Activated CD4-positive, alpha-beta memory T cell treated with anti-CD3 and anti-CD28 coated beads, Interleukin-2, amount 10 ng/mL, durations not matched to agents 7 days and 5 days (primary cell): ENCODE measurements around the gene AIDA. TPM values are rescaled to one million over a fixed set of nuclear protein-coding genes. Genes with fewer than 3 reads are reported as not detected.
A peak's percentile ranks its signal among the peaks of the same experiment; 100 is the strongest.
"Not testable (repeated sequence)": the region's sequence is repeated elsewhere in the genome, so short reads cannot be mapped to it uniquely, and the experiment has no call there.

Experiments
- CTCF ChIA-PET: fragments of 350-600 bp; sonication (Branson Sonifier 250); formaldehyde crosslinking; loops from one replicate; lab custom pipeline; 2021; ENCODE audit warnings: antibody characterized with exemption, inconsistent platforms; lab: Charles Lee
- POLR2A ChIA-PET: fragments of 350-600 bp; sonication (Branson Sonifier 250); formaldehyde crosslinking; loops from one replicate; lab custom pipeline; 2021; ENCODE audit warnings: antibody characterized with exemption; lab: Charles Lee
- DNase-seq: peaks from one replicate; pipeline ENCODE4 v3.0.0-alpha.2; 2020
- H3K27ac Mint-ChIP-seq: one replicate; pipeline ENCODE4 v1.8.0; 2021; ENCODE audit warnings: mild to moderate bottlenecking, mixed read lengths
- H3K27me3 Mint-ChIP-seq: one replicate; pipeline ENCODE4 v1.8.0; 2021; ENCODE audit warnings: mixed read lengths
- H3K36me3 Mint-ChIP-seq: one replicate; pipeline ENCODE4 v1.8.0; 2021; ENCODE audit warnings: low read depth, mixed read lengths
- H3K4me1 Mint-ChIP-seq: one replicate; pipeline ENCODE4 v1.8.0; 2021; ENCODE audit warnings: mixed read lengths
- H3K4me3 Mint-ChIP-seq: one replicate; pipeline ENCODE4 v1.8.0; 2021; ENCODE audit warnings: mild to moderate bottlenecking, mixed read lengths
- H3K9me3 Mint-ChIP-seq: one replicate; pipeline ENCODE4 v1.8.0; 2021; ENCODE audit warnings: mixed read lengths
- total RNA-seq, 2 experiments: library from RNA; stranded (reverse); gene quantifications; one replicate each; pipeline ENCODE4 v1.2.3, GENCODE V29; 2021

AIDA gene
- total RNA-seq, result 10 to 100 TPM; 70.2 to 72.5 TPM

GRCh38 chr1:222712253-222713090, at the start of gene AIDA, which contains the start of gene BROX:
Gene AIDA, minus strand, starts transcription at chr1:222712491. Its CDS starts 174 bp downstream, at chr1:222712317.
Gene BROX, plus strand, starts transcription at chr1:222712564. Its CDS starts 3,136 bp downstream, at chr1:222715700.
- Mint-ChIP-seq H3K4me1 (peaks cover 53% of the 10 kb centered on the region), H3K4me3 (peak within 1 kb of the TSS; percentile 99), H3K27me3 (no peaks in the 10 kb centered on the region), H3K36me3 (peaks cover 62% of the 10 kb centered on the region), H3K9me3 (no peaks in the 10 kb centered on the region), H3K27ac (peak within 1 kb of the TSS; percentile 99)
- ChIA-PET POLR2A (interaction anchor here (0.6 to 5.0 kb wide), 22 partner anchors 9 to 1022 kb away, joined by 3 to 79 read pairs (median 5); partner anchors contain the start of genes DUSP10 and TAF1A), CTCF (interaction anchor here (1.3 to 2.6 kb wide), 6 partner anchors 58 to 971 kb away, joined by 4 to 11 read pairs (median 5); partner anchors contain the start of genes DUSP10 and TAF1A)
- peak; percentile 94 for DNase-seq

GRCh38 chr1:222761083-222761482, 48.8 kb upstream of the AIDA start:
- no peak overlapping the region for H3K4me3 Mint-ChIP-seq
- peaks cover 9% of the 10 kb centered on the region for H3K9me3 Mint-ChIP-seq
- no peaks in the 10 kb centered on the region for H3K36me3 Mint-ChIP-seq
- POLR2A ChIA-PET, result no interaction called here
- peaks cover 12% of the 10 kb centered on the region for H3K27me3 Mint-ChIP-seq
- no peaks in the 10 kb centered on the region for H3K4me1 Mint-ChIP-seq
- no peak for DNase-seq
- H3K27ac Mint-ChIP-seq, result no peak overlapping the region
- CTCF ChIA-PET, result no interaction called here

GRCh38 chr1:222759451-222760035, 47.3 kb upstream of the AIDA start:
- H3K4me1 Mint-ChIP-seq, result no peaks in the 10 kb centered on the region
- peaks cover 11% of the 10 kb centered on the region for H3K27me3 Mint-ChIP-seq
- CTCF ChIA-PET, result no interaction called here
- no peak for DNase-seq
- no peak overlapping the region for H3K27ac Mint-ChIP-seq
- no peaks in the 10 kb centered on the region for H3K36me3 Mint-ChIP-seq
- no peak overlapping the region for H3K4me3 Mint-ChIP-seq
- peaks cover 7% of the 10 kb centered on the region for H3K9me3 Mint-ChIP-seq
- POLR2A ChIA-PET, result no interaction called here

- ChIA-PET POLR2A (no interaction called here), CTCF (interaction anchor here (1.4 kb wide), 1 partner anchor 11 kb away, joined by 3 read pairs; no protein-coding TSS in a partner anchor)
- no peak for DNase-seq
- Mint-ChIP-seq H3K9me3 (peaks cover 2% of the 10 kb centered on the region), H3K4me3 (no peak overlapping the region), H3K4me1 (no peaks in the 10 kb centered on the region), H3K27me3 (peaks cover 8% of the 10 kb centered on the region), H3K27ac (no peak overlapping the region), H3K36me3 (no peaks in the 10 kb centered on the region)
These were observed 45.5 kb upstream of the AIDA start for GRCh38 chr1:222757646-222758268.

- DNase-seq, result no peak
- Mint-ChIP-seq H3K36me3 (no peaks in the 10 kb centered on the region), H3K4me1 (no peaks in the 10 kb centered on the region), H3K27ac (no peak overlapping the region), H3K9me3 (peaks cover 2% of the 10 kb centered on the region), H3K4me3 (no peak overlapping the region), H3K27me3 (peaks cover 11% of the 10 kb centered on the region)
- ChIA-PET CTCF (interaction anchor here (1.0 kb wide), 1 partner anchor 145 kb away, joined by 3 read pairs; no protein-coding TSS in a partner anchor), POLR2A (no interaction called here)
These were observed 42.3 kb upstream of the AIDA start for GRCh38 chr1:222754366-222755139.

GRCh38 chr1:222751255-222751654, 39.0 kb upstream of the AIDA start:
- H3K9me3 Mint-ChIP-seq, result no peaks in the 10 kb centered on the region
- H3K4me3 Mint-ChIP-seq, result no peak overlapping the region
- no peaks in the 10 kb centered on the region for H3K4me1 Mint-ChIP-seq
- ChIA-PET CTCF (interaction anchor here (0.9 to 1.8 kb wide), 2 partner anchors 40 to 339 kb away, joined by 5 read pairs; no protein-coding TSS in a partner anchor), POLR2A (no interaction called here)
- peaks cover 13% of the 10 kb centered on the region for H3K27me3 Mint-ChIP-seq
- no peak overlapping the region for H3K27ac Mint-ChIP-seq
- DNase-seq, result no peak
- no peaks in the 10 kb centered on the region for H3K36me3 Mint-ChIP-seq

GRCh38 chr1:222750651-222751050, 38.4 kb upstream of the AIDA start:
- H3K9me3 Mint-ChIP-seq, result no peaks in the 10 kb centered on the region

GRCh38 chr1:222749927-222750326, 37.6 kb upstream of the AIDA start:
- Mint-ChIP-seq H3K27ac (no peak overlapping the region), H3K9me3 (no peaks in the 10 kb centered on the region), H3K4me3 (no peak overlapping the region), H3K27me3 (peaks cover 10% of the 10 kb centered on the region), H3K4me1 (no peaks in the 10 kb centered on the region), H3K36me3 (no peaks in the 10 kb centered on the region)
- ChIA-PET POLR2A (no interaction called here), CTCF (no interaction called here)
- no peak for DNase-seq

More at GRCh38 chr1:222750651-222751050, 38.4 kb upstream of the AIDA start:
- DNase-seq, result no peak
- ChIA-PET CTCF (interaction anchor here (0.9 to 1.8 kb wide), 2 partner anchors 41 to 339 kb away, joined by 5 read pairs; no protein-coding TSS in a partner anchor), POLR2A (no interaction called here)
- Mint-ChIP-seq H3K4me3 (no peak overlapping the region), H3K27ac (no peak overlapping the region), H3K4me1 (no peaks in the 10 kb centered on the region), H3K36me3 (no peaks in the 10 kb centered on the region), H3K27me3 (peaks cover 10% of the 10 kb centered on the region)

- H3K9me3 Mint-ChIP-seq, H3K27me3 Mint-ChIP-seq, H3K27ac Mint-ChIP-seq, H3K36me3 Mint-ChIP-seq, DNase-seq, H3K4me1 Mint-ChIP-seq, CTCF ChIA-PET, H3K4me3 Mint-ChIP-seq: not testable (repeated sequence)
- POLR2A ChIA-PET, result interaction anchor here (1.1 kb wide), 1 partner anchor 9 kb away, joined by 4 read pairs; no protein-coding TSS in a partner anchor
These were observed 29.6 kb upstream of the AIDA start for GRCh38 chr1:222741630-222742457.

- H3K4me1 Mint-ChIP-seq, result no peaks in the 10 kb centered on the region
- peaks cover 3% of the 10 kb centered on the region for H3K36me3 Mint-ChIP-seq
- no peak overlapping the region for H3K4me3 Mint-ChIP-seq
- H3K9me3 Mint-ChIP-seq, result no peaks in the 10 kb centered on the region
- ChIA-PET CTCF (interaction anchor here (1.4 kb wide), 1 partner anchor 74 kb away, joined by 3 read pairs; no protein-coding TSS in a partner anchor), POLR2A (interaction anchor here (1.2 kb wide), 1 partner anchor 27 kb away, joined by 3 read pairs; the partner anchor contains the start of genes AIDA and BROX)
- H3K27me3 Mint-ChIP-seq, result no peaks in the 10 kb centered on the region
- no peak overlapping the region for H3K27ac Mint-ChIP-seq
- DNase-seq, result no peak
These were observed 27.6 kb upstream of the AIDA start for GRCh38 chr1:222739929-222740328.

- H3K4me3 Mint-ChIP-seq, result no peak overlapping the region
- peaks cover 7% of the 10 kb centered on the region for H3K36me3 Mint-ChIP-seq
- ChIA-PET CTCF (interaction anchor here (0.8 to 1.6 kb wide), 6 partner anchors 75 to 384 kb away, joined by 3 to 19 read pairs (median 4); no protein-coding TSS in a partner anchor), POLR2A (interaction anchor here (1.2 kb wide), 1 partner anchor 27 kb away, joined by 3 read pairs; the partner anchor contains the start of genes AIDA and BROX)
- H3K27me3 Mint-ChIP-seq, result no peaks in the 10 kb centered on the region
- H3K9me3 Mint-ChIP-seq, result no peaks in the 10 kb centered on the region
- no peaks in the 10 kb centered on the region for H3K4me1 Mint-ChIP-seq
- no peak for DNase-seq
- no peak overlapping the region for H3K27ac Mint-ChIP-seq
These were observed 27.2 kb upstream of the AIDA start for GRCh38 chr1:222739465-222739864.
